Peyer's patch (tissue), 4 donors: ENCODE results near the gene CRHR2. TPM values are rescaled to one million over a fixed set of nuclear protein-coding genes. Genes with fewer than 3 reads are reported as not detected.

Experiments
- DNase-seq, 3 donors: peaks; one replicate each; pipeline ENCODE4 v3.0.0-alpha.2; 2017 to 2019
- H3K27ac ChIP-seq, 4 donors: fragments of 200-600 bp; sonication (generic); one replicate each; pipeline ENCODE4 v1.5.1; 2016 to 2019
- H3K27me3 ChIP-seq, 2 donors: fragments of 200-600 bp; sonication (generic); one replicate each; pipeline ENCODE4 v1.5.1; 2019
- H3K36me3 ChIP-seq, 3 donors: fragments of 200-600 bp; sonication (generic); one replicate each; pipeline ENCODE4 v1.5.1; 2016 to 2019
- H3K4me1 ChIP-seq, 4 donors: fragments of 200-600 bp; sonication (generic); one replicate each; pipeline ENCODE4 v1.5.1; 2016 to 2019
- H3K4me3 ChIP-seq, 4 donors: fragments of 200-600 bp; sonication (generic); 1 replicate in 3 of 4; 2 replicates in 1 of 4; pipeline ENCODE4 v1.5.1; 2016 to 2019; ENCODE audit warnings: mild to moderate bottlenecking in 1 of 4
- H3K9me3 ChIP-seq, 4 donors: fragments of 200-600 bp; sonication (generic); one replicate each; pipeline ENCODE4 v1.5.1; 2016 to 2019; ENCODE audit warnings: mild to moderate bottlenecking in 1 of 4
- CTCF ChIP-seq, 6 experiments: fragments of 450-650 bp in 4 of 6; fragments of 200-600 bp in 2 of 6; sonication (generic) in 1 of 6; IDR thresholded peaks; one replicate each; pipeline ENCODE4 v1.5.1; 2017 to 2019; ENCODE audit warnings: antibody characterized with exemption in 6 of 6, mild to moderate bottlenecking in 3 of 6, moderate library complexity in 1 of 6
- POLR2A ChIP-seq, 2 donors: fragments of 450-650 bp; IDR thresholded peaks; one replicate each; pipeline ENCODE4 v1.5.1; 2017; ENCODE audit warnings: antibody characterized with exemption in 2 of 2, mild to moderate bottlenecking in 2 of 2, moderate library complexity in 2 of 2
- total RNA-seq, 4 donors: library from RNA; depleted of rRNA; stranded (reverse); fragments of >200 nt; gene quantifications; one replicate each; pipeline ENCODE4 v1.1.0, GENCODE V29; 2016

CRHR2 gene
- total RNA-seq, 4 donors from 2014 or later, result not detected

GRCh38 chr7:30652698-30653641, 29.3 kb downstream of the CRHR2 start:
- Histone ChIP-seq H3K27ac (no peak overlapping the region), H3K27me3 (no peaks in the 10 kb centered on the region), H3K4me3 (no peak overlapping the region), H3K36me3 (no peaks in the 10 kb centered on the region), H3K9me3 (no peaks in the 10 kb centered on the region), H3K4me1 (no peaks in the 10 kb centered on the region)
- DNase-seq, result peak in 1 of 3 donors; percentile 26
- TF ChIP-seq POLR2A (IDR thresholded peaks at IDR 0.05), result no peak
- TF ChIP-seq CTCF (IDR thresholded peaks at IDR 0.05), result no peak

GRCh38 chr7:30652132-30652531, 30.1 kb downstream of the CRHR2 start:
- Histone ChIP-seq H3K27ac (no peak overlapping the region), H3K27me3 (no peaks in the 10 kb centered on the region), H3K4me1 (no peaks in the 10 kb centered on the region), H3K36me3 (no peaks in the 10 kb centered on the region), H3K4me3 (no peak overlapping the region), H3K9me3 (no peaks in the 10 kb centered on the region)
- peak in 1 of 3 donors; percentile 27 for DNase-seq
- TF ChIP-seq POLR2A (IDR thresholded peaks at IDR 0.05) (no peak), CTCF (IDR thresholded peaks at IDR 0.05) (no peak)

GRCh38 chr7:30650421-30650808, 31.8 kb downstream of the CRHR2 start:
- Histone ChIP-seq H3K36me3 (no peaks in the 10 kb centered on the region), H3K4me1 (no peaks in the 10 kb centered on the region), H3K4me3 (no peak overlapping the region), H3K27me3 (no peaks in the 10 kb centered on the region), H3K9me3 (no peaks in the 10 kb centered on the region), H3K27ac (no peak overlapping the region)
- TF ChIP-seq POLR2A (IDR thresholded peaks at IDR 0.05) (no peak), CTCF (IDR thresholded peaks at IDR 0.05) (no peak)
- peak in 1 of 3 donors; percentile 24 for DNase-seq

GRCh38 chr7:30649717-30650420, 32.4 kb downstream of the CRHR2 start:
- Histone ChIP-seq H3K36me3 (no peaks in the 10 kb centered on the region), H3K27me3 (no peaks in the 10 kb centered on the region), H3K27ac (no peak overlapping the region), H3K4me3 (no peak overlapping the region), H3K9me3 (no peaks in the 10 kb centered on the region), H3K4me1 (no peaks in the 10 kb centered on the region)
- peak in 1 of 3 donors; percentile 9 for DNase-seq
- TF ChIP-seq POLR2A (IDR thresholded peaks at IDR 0.05) (no peak), CTCF (IDR thresholded peaks at IDR 0.05) (no peak)

GRCh38 chr7:30648744-30649540, 33.3 kb downstream of the CRHR2 start:
- Histone ChIP-seq H3K4me3 (no peak overlapping the region), H3K36me3 (no peaks in the 10 kb centered on the region), H3K4me1 (no peaks in the 10 kb centered on the region), H3K27ac (no peak overlapping the region), H3K27me3 (no peaks in the 10 kb centered on the region), H3K9me3 (no peaks in the 10 kb centered on the region)
- DNase-seq, result no peak
- no peak for TF ChIP-seq POLR2A (IDR thresholded peaks at IDR 0.05)
- no peak for TF ChIP-seq CTCF (IDR thresholded peaks at IDR 0.05)
